ENCODE data around the gene DDX6. TPM values are rescaled to one million over a fixed set of nuclear protein-coding genes. Genes with fewer than 3 reads are reported as not detected.

Gene DDX6
- total and polyA plus RNA-seq, 7 donors, result 18.8 to 90.9 (median 77.6) TPM

- intact Hi-C loops (cut with DNase I), result no loop called here
- Histone ChIP-seq H3K4me3 (no peak overlapping the region), H3K36me3 (ENCODE audit: insufficient read depth in 1 of 2, low read depth in 1 of 2) (peaks cover 5 to 40% of the 10 kb centered on the region in 2 donors), H3K9me3 (no peaks in the 10 kb centered on the region), H3K27ac (no peak overlapping the region), H3K27me3 (ENCODE audit: insufficient read depth in 3 of 3, low read length in 2 of 3) (no peaks in the 10 kb centered on the region), H3K4me1 (no peaks in the 10 kb centered on the region)
- 72 to 81% (median 74%) methylated on average over 5 of the region's 5 CpGs for WGBS, 3 donors
- ATAC-seq (peak in 1 of 4 donors; percentile 18), DNase-seq (no peak)
- TF ChIP-seq, protein P1, sequence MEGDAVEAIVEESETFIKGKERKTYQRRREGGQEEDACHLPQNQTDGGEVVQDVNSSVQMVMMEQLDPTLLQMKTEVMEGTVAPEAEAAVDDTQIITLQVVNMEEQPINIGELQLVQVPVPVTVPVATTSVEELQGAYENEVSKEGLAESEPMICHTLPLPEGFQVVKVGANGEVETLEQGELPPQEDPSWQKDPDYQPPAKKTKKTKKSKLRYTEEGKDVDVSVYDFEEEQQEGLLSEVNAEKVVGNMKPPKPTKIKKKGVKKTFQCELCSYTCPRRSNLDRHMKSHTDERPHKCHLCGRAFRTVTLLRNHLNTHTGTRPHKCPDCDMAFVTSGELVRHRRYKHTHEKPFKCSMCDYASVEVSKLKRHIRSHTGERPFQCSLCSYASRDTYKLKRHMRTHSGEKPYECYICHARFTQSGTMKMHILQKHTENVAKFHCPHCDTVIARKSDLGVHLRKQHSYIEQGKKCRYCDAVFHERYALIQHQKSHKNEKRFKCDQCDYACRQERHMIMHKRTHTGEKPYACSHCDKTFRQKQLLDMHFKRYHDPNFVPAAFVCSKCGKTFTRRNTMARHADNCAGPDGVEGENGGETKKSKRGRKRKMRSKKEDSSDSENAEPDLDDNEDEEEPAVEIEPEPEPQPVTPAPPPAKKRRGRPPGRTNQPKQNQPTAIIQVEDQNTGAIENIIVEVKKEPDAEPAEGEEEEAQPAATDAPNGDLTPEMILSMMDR (IDR thresholded peaks at IDR 0.05), result no peak
Observed at GRCh38 chr11:118746988-118747585, 43.9 kb downstream of the DDX6 start.

- ATAC-seq, result no peak
- H3K27ac ChIP-seq, result no peak overlapping the region
- H3K4me3 ChIP-seq, result no peak overlapping the region
- H3K4me1 ChIP-seq, result no peaks in the 10 kb centered on the region
- H3K27me3 ChIP-seq (ENCODE audit: insufficient read depth in 3 of 3, low read length in 2 of 3), result no peaks in the 10 kb centered on the region
- intact Hi-C loops (cut with DNase I), result no loop called here
- H3K36me3 ChIP-seq (ENCODE audit: insufficient read depth in 1 of 2, low read depth in 1 of 2), result peaks cover 0 to 11% of the 10 kb centered on the region in 2 donors
- TF ChIP-seq, protein P1 (IDR thresholded peaks at IDR 0.05), result no peak
- no peak for DNase-seq
- no peaks in the 10 kb centered on the region for H3K9me3 ChIP-seq
- 87 to 91% (median 90%) methylated on average over 4 of the region's 4 CpGs for WGBS, 3 donors
Observed at GRCh38 chr11:118744046-118744445, 46.9 kb downstream of the DDX6 start.

DNA sequence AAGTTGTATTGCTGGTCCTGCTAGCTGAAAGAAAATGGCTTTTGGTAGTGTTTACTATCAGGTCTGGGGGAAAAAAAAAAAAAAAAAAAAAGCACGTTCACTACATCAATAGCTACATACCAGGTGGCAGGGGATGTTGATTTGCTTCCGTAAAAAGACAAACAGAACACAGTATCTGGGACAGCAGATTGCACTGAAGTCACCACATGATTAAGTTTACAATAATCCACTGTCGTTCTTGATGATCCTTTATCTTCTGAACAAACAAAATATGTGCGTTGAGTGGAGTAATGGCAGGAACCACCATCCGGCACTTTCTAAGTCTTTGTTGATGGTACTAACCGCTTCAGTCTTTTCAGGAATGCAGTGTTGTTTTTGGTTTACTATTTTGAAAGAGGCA lies 48.7 kb downstream of the DDX6 start:
- WGBS, 3 donors, result 93 to 98% (median 97%) methylated on average over 6 of the region's 6 CpGs

DNA sequence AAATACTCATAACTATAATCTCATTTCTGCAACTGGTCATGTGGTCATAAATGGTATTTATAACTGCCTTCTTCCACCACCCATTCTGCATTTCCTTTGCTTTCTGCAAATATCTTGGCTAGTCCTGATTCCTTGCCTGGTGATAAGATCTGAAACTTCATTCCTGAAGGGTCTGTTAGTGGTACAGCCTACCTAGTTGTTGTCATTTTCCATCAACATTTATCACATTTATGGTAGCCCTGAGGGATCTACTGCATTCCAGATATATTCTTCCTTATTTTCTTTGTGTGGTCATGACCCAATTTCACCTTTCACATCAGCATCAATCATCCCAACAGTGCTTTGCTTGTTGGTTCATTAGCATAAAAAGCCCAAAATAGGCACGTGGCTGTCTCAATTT lies 50.1 kb downstream of the DDX6 start:
- Histone ChIP-seq H3K27ac (no peak overlapping the region), H3K36me3 (ENCODE audit: insufficient read depth in 1 of 2, low read depth in 1 of 2) (no peaks in the 10 kb centered on the region), H3K27me3 (ENCODE audit: insufficient read depth in 3 of 3, low read length in 2 of 3) (no peaks in the 10 kb centered on the region), H3K9me3 (no peaks in the 10 kb centered on the region), H3K4me3 (no peak overlapping the region), H3K4me1 (no peaks in the 10 kb centered on the region)
- no peak for ATAC-seq
- 42 to 48% (median 46%) methylated on average over 1 of the region's 1 CpG for WGBS, 3 donors
- no peak for DNase-seq
- TF ChIP-seq, protein P1 (IDR thresholded peaks at IDR 0.05), result no peak
- intact Hi-C loops (cut with DNase I), result no loop called here

More for the DNA sequence above, 48.7 kb downstream of the DDX6 start:
- no peak overlapping the region for H3K4me3 ChIP-seq
- H3K27ac ChIP-seq, result no peak overlapping the region
- H3K36me3 ChIP-seq (ENCODE audit: insufficient read depth in 1 of 2, low read depth in 1 of 2), result no peaks in the 10 kb centered on the region
- no peaks in the 10 kb centered on the region for H3K27me3 ChIP-seq (ENCODE audit: insufficient read depth in 3 of 3, low read length in 2 of 3)
- ATAC-seq (no peak), DNase-seq (no peak)
- TF ChIP-seq, protein P1 (IDR thresholded peaks at IDR 0.05), result no peak
- no peaks in the 10 kb centered on the region for H3K4me1 ChIP-seq
- H3K9me3 ChIP-seq, result no peaks in the 10 kb centered on the region
- intact Hi-C loops (cut with DNase I), result no loop called here

GRCh38 chr11:118735203-118735602 lies 55.8 kb downstream of the DDX6 start:
- H3K4me1 ChIP-seq, result no peaks in the 10 kb centered on the region
- H3K27ac ChIP-seq, result no peak overlapping the region
- H3K36me3 ChIP-seq (ENCODE audit: insufficient read depth in 1 of 2, low read depth in 1 of 2), result no peaks in the 10 kb centered on the region
- H3K9me3 ChIP-seq, result no peaks in the 10 kb centered on the region
- DNase-seq (no peak), ATAC-seq (no peak)
- no peak overlapping the region for H3K4me3 ChIP-seq
- H3K27me3 ChIP-seq (ENCODE audit: insufficient read depth in 3 of 3, low read length in 2 of 3), result no peaks in the 10 kb centered on the region
- intact Hi-C loops (cut with DNase I), result no loop called here
- 67 to 78% (median 76%) methylated on average over 2 of the region's 2 CpGs for WGBS, 3 donors
- TF ChIP-seq, protein P1 (IDR thresholded peaks at IDR 0.05), result no peak
